GM18870 (cell line): ENCODE results near the gene TNFAIP8L3.
"Not testable (repeated sequence)": the region's sequence is repeated elsewhere in the genome, so short reads cannot be mapped to it uniquely, and the experiment has no call there.

Source experiments
- ATAC-seq: cut with Tn5 transposase; IDR thresholded peaks from one replicate; pipeline ENCODE4 v1.9.1; 2021; ENCODE audit warnings: moderate library complexity; ENCODE audit not compliant: unreplicated experiment

Gene TNFAIP8L3

GRCh38 chr15:51062736-51063135 lies 32.0 kb downstream of the TNFAIP8L3 start:
- no peak for ATAC-seq

DNA sequence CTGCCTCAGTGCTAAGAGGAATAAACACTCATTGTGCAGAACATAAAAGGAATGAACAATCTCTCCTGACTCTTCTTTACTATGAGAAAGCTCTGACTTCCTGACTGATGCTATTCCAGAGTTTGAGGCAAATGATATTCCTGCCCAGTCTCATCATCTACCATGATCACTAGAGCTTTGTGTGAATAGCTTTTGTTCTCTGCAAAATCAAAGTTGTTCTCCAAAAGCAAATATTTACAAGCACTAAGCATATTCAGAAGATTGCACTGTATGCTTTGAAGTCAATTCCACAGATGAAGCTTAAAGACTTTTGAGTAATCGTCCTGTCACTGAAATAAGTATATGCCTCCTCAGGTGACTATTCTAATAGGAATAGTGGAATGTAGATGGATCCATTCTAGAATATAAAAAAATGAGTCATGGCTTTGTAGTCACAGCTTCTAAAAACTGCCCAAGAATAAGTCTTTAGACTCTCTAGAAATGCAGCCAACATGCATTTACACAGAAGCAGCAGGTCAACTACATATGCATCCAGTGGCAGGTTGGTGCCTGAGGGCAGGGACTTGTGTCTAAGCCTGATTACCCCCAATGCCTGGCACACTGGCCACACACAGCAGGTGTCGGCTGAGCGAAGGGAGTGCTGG lies 34.6 kb downstream of the TNFAIP8L3 start:
- no peak for ATAC-seq

DNA sequence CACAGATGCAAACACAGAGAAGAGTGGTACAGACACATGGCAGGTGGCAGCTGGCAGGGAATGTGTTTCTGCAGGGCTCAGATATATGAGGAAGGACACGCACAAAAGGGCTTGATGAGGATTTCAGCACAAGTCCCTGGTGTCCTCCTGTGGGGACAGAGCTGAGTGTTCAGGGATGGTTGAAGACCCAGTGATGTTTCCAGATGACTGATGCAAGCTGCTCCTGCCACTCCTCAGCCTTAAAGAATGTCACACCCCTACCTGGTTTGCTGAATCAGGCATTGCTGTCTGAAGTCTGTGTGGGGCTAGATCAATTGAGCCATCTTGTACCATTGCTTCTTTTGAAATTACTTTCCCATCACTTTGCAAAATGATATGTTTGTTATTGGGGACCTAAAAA lies 40.2 kb downstream of the TNFAIP8L3 start:
- no peak for ATAC-seq

- no peak for ATAC-seq
These were observed 41.1 kb downstream of the TNFAIP8L3 start for GRCh38 chr15:51053571-51053970.

GRCh38 chr15:51051776-51052175 lies 42.9 kb downstream of the TNFAIP8L3 start:
- ATAC-seq: no peak

- ATAC-seq: no peak
These were observed 45.6 kb downstream of the TNFAIP8L3 start for GRCh38 chr15:51049081-51049480.

DNA sequence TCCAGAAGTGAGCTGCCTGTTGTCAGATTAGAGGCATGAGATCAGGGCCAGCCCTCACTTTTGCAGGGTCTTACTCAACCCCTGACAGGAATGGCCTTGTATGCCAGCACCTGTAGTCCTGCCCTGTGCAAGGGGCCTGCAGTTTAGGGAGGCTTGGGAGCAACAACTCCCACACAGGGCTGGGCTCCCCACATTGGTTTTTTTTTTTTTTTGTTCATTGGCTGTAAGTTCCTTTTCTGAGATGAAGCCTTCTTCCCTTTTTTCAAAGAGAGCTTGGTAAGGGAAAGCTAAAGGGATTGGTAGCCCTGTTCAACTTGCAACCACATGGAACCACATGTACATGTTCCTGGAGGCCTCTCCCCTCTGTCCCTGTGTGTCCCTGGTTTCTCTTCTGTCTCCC lies 46.4 kb downstream of the TNFAIP8L3 start:
- ATAC-seq: no peak

- ATAC-seq: no peak
These were observed 47.8 kb downstream of the TNFAIP8L3 start for GRCh38 chr15:51046799-51047449.

DNA sequence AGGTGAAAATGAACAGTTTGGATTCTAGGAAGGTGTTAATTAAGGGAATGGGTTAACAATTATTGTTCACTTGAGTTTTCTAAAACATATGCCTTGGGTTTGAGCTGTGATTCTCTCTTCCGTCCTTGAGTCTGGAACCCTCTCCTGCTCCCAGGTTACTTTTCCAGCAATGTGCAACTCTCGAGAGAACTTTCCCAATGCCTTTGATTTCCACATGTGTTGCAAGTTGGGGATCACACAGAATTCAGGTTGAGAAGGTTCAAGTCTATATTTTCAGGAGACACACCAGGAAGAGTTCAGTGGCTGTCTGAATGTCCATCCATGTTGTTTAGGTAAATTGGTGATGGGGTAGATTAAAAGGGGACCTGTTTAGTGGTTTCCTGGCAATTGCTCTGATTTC lies 48.7 kb downstream of the TNFAIP8L3 start:
- no peak for ATAC-seq

- no peak for ATAC-seq
These were observed 50.5 kb downstream of the TNFAIP8L3 start for GRCh38 chr15:51044037-51044727.

DNA sequence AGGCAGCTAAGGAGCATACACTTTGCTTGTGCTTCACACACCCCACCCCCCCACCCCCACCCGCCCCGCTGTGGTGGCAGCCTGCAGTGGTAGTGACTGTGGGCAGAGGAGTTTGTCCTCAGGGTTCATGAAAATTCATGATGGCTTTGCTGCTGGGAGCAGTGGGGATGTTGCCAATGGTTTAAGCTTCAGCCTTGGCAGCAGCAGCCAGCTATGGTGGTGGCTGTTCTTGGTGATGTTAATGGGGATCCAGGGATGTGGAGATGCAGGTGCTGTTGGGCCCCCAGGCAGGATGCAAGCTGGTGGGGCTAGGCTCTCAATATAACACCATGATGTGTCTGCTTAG lies 55.8 kb downstream of the TNFAIP8L3 start:
- no peak for ATAC-seq

DNA sequence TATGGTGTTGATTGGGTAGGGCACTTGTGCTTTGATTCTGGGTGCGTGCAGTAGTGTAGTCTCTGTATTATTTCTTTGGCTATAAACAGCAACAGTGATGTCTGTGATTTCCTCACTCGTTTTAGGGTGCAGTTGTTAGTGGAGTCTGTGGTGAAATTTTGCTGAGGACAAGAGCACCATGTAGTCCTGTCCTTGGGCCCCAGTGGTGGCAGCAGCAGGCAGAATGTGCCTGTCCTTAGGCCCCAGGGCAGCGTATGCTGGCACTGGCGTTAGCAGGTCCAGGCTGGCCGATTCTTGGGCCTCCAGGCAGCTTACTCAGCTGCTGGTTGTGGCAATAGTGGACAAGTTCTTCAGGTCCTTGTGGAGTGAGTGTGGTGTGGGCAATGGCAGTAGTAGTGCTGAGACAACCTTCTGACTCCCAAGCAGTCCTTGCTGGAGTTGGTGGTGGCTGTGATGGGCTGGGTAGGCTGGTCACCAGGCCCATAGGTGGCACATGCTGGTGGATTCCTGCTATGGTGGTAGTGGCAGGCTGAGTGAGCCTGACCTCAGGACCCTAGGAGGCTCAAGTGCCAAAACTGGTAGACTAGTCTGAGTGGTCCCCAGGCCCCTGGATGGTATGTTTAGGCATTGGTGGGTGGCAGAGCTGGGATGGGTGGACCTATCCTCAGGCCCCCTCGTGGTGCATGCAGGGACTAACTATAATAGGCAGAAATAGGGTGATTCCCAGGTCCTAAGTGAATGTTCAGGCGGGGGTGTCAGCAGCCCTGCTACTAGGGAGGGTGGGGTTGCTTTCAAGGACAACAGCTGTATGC lies 56.3 kb downstream of the TNFAIP8L3 start:
- no peak for ATAC-seq

DNA sequence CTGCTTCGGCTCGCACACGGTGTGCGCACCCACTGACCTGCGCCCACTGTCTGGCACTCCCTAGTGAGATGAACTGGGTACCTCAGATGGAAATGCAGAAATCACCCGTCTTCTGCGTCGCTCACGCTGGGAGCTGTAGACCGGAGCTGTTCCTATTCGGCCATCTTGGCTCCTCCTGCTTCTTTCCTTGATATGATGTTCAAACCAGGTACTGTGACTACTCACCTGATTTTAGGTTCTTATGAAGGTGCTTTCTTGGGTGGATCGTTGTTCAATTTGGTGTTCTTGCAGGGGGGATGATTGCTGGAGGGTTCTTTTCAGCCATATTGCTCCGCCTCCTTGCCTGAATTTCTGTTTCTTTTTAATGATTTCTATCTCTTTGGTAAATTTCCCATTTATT lies 57.2 kb downstream of the TNFAIP8L3 start:
- not testable (repeated sequence) for ATAC-seq

- ATAC-seq: no peak
These were observed 63.9 kb downstream of the TNFAIP8L3 start for GRCh38 chr15:51030649-51031316.

DNA sequence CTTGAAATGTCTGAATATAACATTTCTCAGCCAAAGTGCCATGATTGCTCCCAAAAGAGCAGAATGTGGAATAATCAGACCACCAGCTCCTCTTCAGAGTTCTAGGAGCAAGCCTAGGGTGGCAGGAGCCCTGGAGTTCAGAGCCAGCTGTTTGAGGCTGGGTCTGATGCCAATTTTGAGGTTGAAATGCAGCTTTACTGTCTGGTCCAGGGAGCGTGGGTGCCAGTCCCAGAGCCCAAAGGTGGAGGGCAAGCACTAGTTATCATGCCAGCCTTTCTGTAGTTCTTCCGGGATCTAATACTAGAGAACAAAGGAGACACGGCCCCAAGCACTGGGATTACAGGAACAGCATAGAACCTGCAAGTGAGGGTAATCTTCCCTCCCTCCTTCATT lies 69.3 kb downstream of the TNFAIP8L3 start:
- ATAC-seq: no peak

DNA sequence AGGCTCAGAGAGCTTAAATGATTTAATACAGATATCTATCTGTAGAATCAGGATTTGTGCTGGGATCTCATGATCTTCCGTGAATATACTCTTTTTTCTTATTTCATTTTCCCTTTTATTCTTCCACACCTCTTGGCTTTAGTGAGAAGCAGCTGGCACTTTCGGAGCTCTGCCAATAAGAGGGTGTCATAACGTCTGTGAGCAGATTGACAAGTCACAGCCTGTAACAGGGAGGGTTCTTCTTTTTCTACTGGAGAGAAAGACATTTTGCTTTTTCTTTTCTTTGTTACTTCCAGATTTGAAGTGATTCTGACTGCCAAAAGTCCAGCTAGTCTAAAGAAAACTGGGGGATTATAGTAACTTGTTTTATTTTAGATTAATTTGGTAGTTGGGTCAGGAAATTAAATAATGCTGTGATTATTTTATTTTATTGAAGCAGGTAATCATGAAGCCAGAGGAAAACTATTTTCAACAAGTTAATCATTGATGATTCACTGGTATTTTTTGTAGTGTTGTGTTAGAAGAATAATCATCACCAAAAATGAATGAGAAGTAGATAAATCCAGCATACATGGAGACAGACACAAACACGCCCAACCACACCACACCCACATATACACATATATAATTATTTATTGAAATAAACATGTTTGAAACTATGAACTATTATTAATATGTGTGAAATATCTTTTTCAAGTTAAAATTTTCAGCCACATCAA lies 69.8 kb downstream of the TNFAIP8L3 start:
- no peak for ATAC-seq

DNA sequence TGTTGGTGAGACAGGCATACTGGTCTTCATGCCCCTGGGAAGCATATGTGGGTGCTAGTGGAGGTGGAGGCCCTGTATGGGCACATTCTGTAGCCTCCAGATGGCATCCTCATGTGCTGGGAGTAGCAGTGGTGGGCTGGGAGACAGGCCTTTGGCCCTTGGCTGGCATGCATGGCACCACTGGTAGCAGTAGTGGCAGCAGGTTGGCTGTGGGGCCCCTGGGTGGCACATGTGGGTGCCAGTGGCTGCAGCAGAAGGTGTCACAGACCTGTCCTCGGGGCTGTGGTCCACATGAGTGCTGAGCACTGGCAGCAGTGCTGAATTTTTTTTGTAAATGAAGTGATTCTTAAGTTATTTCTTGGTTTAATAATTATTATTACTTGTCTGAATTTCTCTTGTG lies 71.2 kb downstream of the TNFAIP8L3 start:
- ATAC-seq: no peak

DNA sequence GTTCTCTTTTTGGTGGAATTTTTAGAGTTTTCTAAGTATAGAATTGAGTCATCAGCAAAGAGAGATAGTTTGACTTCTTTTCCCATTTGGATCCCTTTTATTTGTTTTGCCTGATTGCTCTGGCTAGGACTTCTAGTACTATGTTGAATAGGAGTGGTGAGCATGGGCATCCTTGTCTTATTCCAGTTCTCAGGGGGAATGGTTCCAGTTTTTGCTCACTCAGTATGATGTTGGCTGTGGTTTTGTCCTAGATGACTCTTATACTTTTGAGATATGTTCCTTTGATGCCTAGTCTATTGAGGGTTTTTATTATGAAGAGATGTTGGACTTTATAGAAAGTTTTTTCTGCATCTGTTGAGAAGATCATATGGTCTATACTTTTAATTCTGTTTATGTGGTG lies 72.5 kb downstream of the TNFAIP8L3 start:
- ATAC-seq: no peak

GRCh38 chr15:51016615-51017014 lies 78.1 kb downstream of the TNFAIP8L3 start:
- no peak for ATAC-seq

DNA sequence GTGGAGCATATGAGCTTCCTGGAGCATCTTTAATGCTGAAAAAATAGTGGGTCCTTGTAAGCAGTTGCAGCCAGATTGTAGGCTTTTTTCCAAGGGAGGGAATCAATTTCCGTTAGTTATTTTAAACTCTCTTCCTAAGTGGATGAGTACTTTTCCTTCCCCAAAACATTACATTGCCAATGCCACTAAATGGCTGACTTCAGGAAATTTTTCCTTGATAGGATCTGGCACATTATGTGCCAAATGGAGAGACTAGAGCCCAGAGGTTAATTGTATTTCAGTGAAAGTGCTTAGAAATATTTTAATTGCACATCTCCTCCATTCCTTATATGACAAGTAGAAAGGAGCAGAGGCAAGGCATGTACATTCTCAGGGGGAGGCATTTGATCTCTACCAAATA lies 83.5 kb downstream of the TNFAIP8L3 start:
- no peak for ATAC-seq
